GM21825 (cell line): ENCODE data around the gene BRIP1.

Experiments used
- ATAC-seq: cut with Tn5 transposase; IDR thresholded peaks from one replicate; pipeline ENCODE4 v1.9.1; 2021; ENCODE audit warnings: mild to moderate bottlenecking, moderate library complexity; ENCODE audit not compliant: unreplicated experiment

BRIP1 gene

GRCh38 chr17:61768405-61768804, 94.9 kb downstream of the BRIP1 start:
- ATAC-seq: no peak

- ATAC-seq: no peak
These were observed 96.8 kb downstream of the BRIP1 start for GRCh38 chr17:61766520-61766919.

- ATAC-seq: no peak
These were observed 98.5 kb downstream of the BRIP1 start for GRCh38 chr17:61764846-61765245.

GRCh38 chr17:61761827-61762226, 101.5 kb downstream of the BRIP1 start:
- no peak for ATAC-seq

- no peak for ATAC-seq
These were observed 104.0 kb downstream of the BRIP1 start for GRCh38 chr17:61759362-61759761.

- ATAC-seq: no peak
These were observed 104.9 kb downstream of the BRIP1 start for GRCh38 chr17:61758430-61758829.

- ATAC-seq: peak; percentile 73
These were observed 106.2 kb downstream of the BRIP1 start for GRCh38 chr17:61757168-61757567.

GRCh38 chr17:61756561-61756960, 106.8 kb downstream of the BRIP1 start:
- no peak for ATAC-seq

- ATAC-seq: no peak
These were observed 107.7 kb downstream of the BRIP1 start for GRCh38 chr17:61755668-61756067.

GRCh38 chr17:61755078-61755477, 108.2 kb downstream of the BRIP1 start:
- no peak for ATAC-seq

GRCh38 chr17:61754124-61754523, 109.2 kb downstream of the BRIP1 start:
- no peak for ATAC-seq

GRCh38 chr17:61753696-61754095, 109.6 kb downstream of the BRIP1 start:
- no peak for ATAC-seq

- ATAC-seq: peak; percentile 92
These were observed 112.7 kb downstream of the BRIP1 start for GRCh38 chr17:61750656-61751055.

GRCh38 chr17:61749823-61750404, 113.4 kb downstream of the BRIP1 start:
- ATAC-seq: no peak

GRCh38 chr17:61746248-61746985, 116.9 kb downstream of the BRIP1 start:
- ATAC-seq: no peak

- no peak for ATAC-seq
These were observed 118.5 kb downstream of the BRIP1 start for GRCh38 chr17:61744804-61745203.

- no peak for ATAC-seq
These were observed 119.1 kb downstream of the BRIP1 start for GRCh38 chr17:61744252-61744651.

- ATAC-seq: no peak
These were observed 119.6 kb downstream of the BRIP1 start for GRCh38 chr17:61743766-61744165.

- ATAC-seq: no peak
These were observed 124.3 kb downstream of the BRIP1 start for GRCh38 chr17:61739002-61739401.

GRCh38 chr17:61738249-61738648, 125.1 kb downstream of the BRIP1 start:
- ATAC-seq: no peak

- ATAC-seq: no peak
These were observed 125.5 kb downstream of the BRIP1 start for GRCh38 chr17:61737820-61738219.

GRCh38 chr17:61736438-61736837, 126.9 kb downstream of the BRIP1 start:
- ATAC-seq: no peak

GRCh38 chr17:61735807-61736206, 127.5 kb downstream of the BRIP1 start:
- no peak for ATAC-seq
